Gastroesophageal sphincter (tissue), 4 donors: Measurements from ENCODE around the gene FLACC1. TPM values are rescaled to one million over a fixed set of nuclear protein-coding genes. Genes with fewer than 3 reads are reported as not detected.

Experiments used
- ATAC-seq: fragments of 150-250 bp; one replicate; pipeline ENCODE4 v1.9.1; 2016; ENCODE audit warnings: mild to moderate bottlenecking, moderate library complexity
- H3K27ac ChIP-seq, 4 donors: fragments of 200-600 bp; sonication (generic) in 3 of 4; 1 replicate in 3 of 4; 2 replicates in 1 of 4; pipeline ENCODE4 v1.5.1; 2016 to 2019
- H3K27me3 ChIP-seq: fragments of 200-600 bp; sonication (generic); one replicate; pipeline ENCODE4 v1.5.1; 2019
- H3K36me3 ChIP-seq, 2 donors: fragments of 200-600 bp; sonication (generic); one replicate each; pipeline ENCODE4 v1.5.1; 2019; ENCODE audit warnings: control low read depth in 1 of 2
- H3K4me1 ChIP-seq, 3 donors: fragments of 200-600 bp; sonication (generic); 1 replicate in 2 of 3; 2 replicates in 1 of 3; pipeline ENCODE4 v1.5.1; 2016 to 2019; ENCODE audit warnings: control low read depth in 2 of 3
- H3K4me3 ChIP-seq, 2 donors: fragments of 200-600 bp; sonication (generic); one replicate each; pipeline ENCODE4 v1.5.1; 2019; ENCODE audit warnings: mild to moderate bottlenecking in 1 of 2, moderate library complexity in 1 of 2
- H3K9me3 ChIP-seq, 3 donors: fragments of 200-600 bp; sonication (generic); one replicate each; pipeline ENCODE4 v1.5.1; 2017 to 2019; ENCODE audit warnings: control low read depth in 2 of 3
- CTCF ChIP-seq, 4 experiments: fragments of 200-600 bp in 2 of 4; fragments of 450-650 bp in 2 of 4; sonication (generic) in 1 of 4; IDR thresholded peaks; one replicate each; pipeline ENCODE4 v1.5.1; 2017 to 2019; ENCODE audit warnings: antibody characterized with exemption in 4 of 4, mild to moderate bottlenecking in 2 of 4, moderate library complexity in 2 of 4
- EP300 ChIP-seq: sonication (generic); formaldehyde crosslinking; IDR thresholded peaks from one replicate; pipeline ENCODE4 v1.6.1; 2017; ENCODE audit warnings: antibody characterized with exemption, mild to moderate bottlenecking
- POLR2A ChIP-seq, 2 donors: fragments of 450-650 bp; IDR thresholded peaks; one replicate each; pipeline ENCODE4 v1.6.1; 2017; ENCODE audit warnings: antibody characterized with exemption in 2 of 2, mild to moderate bottlenecking in 2 of 2, moderate library complexity in 1 of 2
- POLR2AphosphoS5 ChIP-seq: sonication (generic); formaldehyde crosslinking; IDR thresholded peaks from one replicate; pipeline ENCODE4 v1.6.1; 2017; ENCODE audit warnings: antibody characterized with exemption
- WGBS, 2 donors: methylation state at CpG; one replicate each; pipeline ENCODE4 v1.1.5; 2018; ENCODE audit warnings: low coverage in 1 of 2; 5-methylcytosine and 5-hydroxymethylcytosine counted together
- total RNA-seq, 4 donors: library from RNA; depleted of rRNA; stranded (reverse); fragments of >200 nt; gene quantifications; one replicate each; pipeline ENCODE4 v1.1.0, GENCODE V29; 2016

The FLACC1 gene
- total RNA-seq, 4 donors from 2014 or later: 1.1 to 3.8 (median 3.2) TPM

GRCh38 chr2:201358684-201359083 lies 1.5 kb upstream of the FLACC1 start:
- H3K9me3 ChIP-seq: no peaks in the 10 kb centered on the region
- no peaks in the 10 kb centered on the region for H3K27me3 ChIP-seq
- no peak overlapping the region for H3K4me3 ChIP-seq
- no peak for ATAC-seq
- H3K36me3 ChIP-seq: peaks cover 0 to 49% of the 10 kb centered on the region in 2 donors
- H3K4me1 ChIP-seq: peaks cover 0 to 12% (median 5%) of the 10 kb centered on the region in 3 donors
- H3K27ac ChIP-seq: no peak overlapping the region
- 93 to 100% methylated on average over 2 of the region's 7 CpGs for WGBS, 2 donors
- no peak for TF ChIP-seq CTCF (IDR thresholded peaks at IDR 0.05)
- no peak for TF ChIP-seq POLR2AphosphoS5
- TF ChIP-seq EP300: no peak
- TF ChIP-seq POLR2A (IDR thresholded peaks at IDR 0.05): no peak

- H3K27ac ChIP-seq: peak overlapping the region in 2 of 4 donors; percentile 8 to 26
- no peak overlapping the region for H3K4me3 ChIP-seq
- TF ChIP-seq EP300 (no peak), POLR2AphosphoS5 (no peak), POLR2A (IDR thresholded peaks at IDR 0.05) (no peak), CTCF (IDR thresholded peaks at IDR 0.05) (no peak)
- WGBS, 2 donors: 22 to 25% methylated on average over 1 of the region's 1 CpG
- no peaks in the 10 kb centered on the region for H3K9me3 ChIP-seq
- ATAC-seq: no peak
- peaks cover 0 to 32% of the 10 kb centered on the region in 2 donors for H3K36me3 ChIP-seq
- no peaks in the 10 kb centered on the region for H3K27me3 ChIP-seq
- peaks cover 0 to 22% (median 5%) of the 10 kb centered on the region in 3 donors for H3K4me1 ChIP-seq
Observed at GRCh38 chr2:201353116-201353515, 4.0 kb downstream of the FLACC1 start.

GRCh38 chr2:201350879-201351278 lies 6.3 kb downstream of the FLACC1 start:
- Histone ChIP-seq H3K36me3 (peaks cover 0 to 54% of the 10 kb centered on the region in 2 donors), H3K9me3 (no peaks in the 10 kb centered on the region), H3K4me3 (no peak overlapping the region), H3K27me3 (no peaks in the 10 kb centered on the region), H3K4me1 (peaks cover 0 to 13% (median 0%) of the 10 kb centered on the region in 3 donors), H3K27ac (no peak overlapping the region)
- TF ChIP-seq CTCF (IDR thresholded peaks at IDR 0.05) (no peak), POLR2AphosphoS5 (no peak), POLR2A (IDR thresholded peaks at IDR 0.05) (no peak), EP300 (no peak)
- WGBS, 2 donors: 100% methylated on average over 1 to 4 of the region's 4 CpGs
- ATAC-seq: no peak

GRCh38 chr2:201349601-201350000 lies 7.5 kb downstream of the FLACC1 start:
- H3K4me1 ChIP-seq: peaks cover 0 to 13% (median 0%) of the 10 kb centered on the region in 3 donors
- H3K9me3 ChIP-seq: no peaks in the 10 kb centered on the region
- ATAC-seq: no peak
- no peaks in the 10 kb centered on the region for H3K27me3 ChIP-seq
- H3K27ac ChIP-seq: no peak overlapping the region
- no peak overlapping the region for H3K4me3 ChIP-seq
- TF ChIP-seq POLR2AphosphoS5 (no peak), CTCF (IDR thresholded peaks at IDR 0.05) (no peak), EP300 (no peak), POLR2A (IDR thresholded peaks at IDR 0.05) (no peak)
- WGBS, 2 donors: 62 to 74% methylated on average over 3 to 4 of the region's 4 CpGs
- H3K36me3 ChIP-seq: peaks cover 0 to 66% of the 10 kb centered on the region in 2 donors

- H3K4me1 ChIP-seq: peaks cover 0 to 12% (median 0%) of the 10 kb centered on the region in 3 donors
- H3K4me3 ChIP-seq: no peak overlapping the region
- TF ChIP-seq POLR2A (IDR thresholded peaks at IDR 0.05) (no peak), CTCF (IDR thresholded peaks at IDR 0.05) (no peak), POLR2AphosphoS5 (no peak), EP300 (no peak)
- WGBS, 2 donors: 100% methylated on average over 1 of the region's 1 CpG; no CpG with 5 or more reads in 1 of the 2 donors
- no peak overlapping the region for H3K27ac ChIP-seq
- ATAC-seq: no peak
- H3K9me3 ChIP-seq: no peaks in the 10 kb centered on the region
- H3K27me3 ChIP-seq: no peaks in the 10 kb centered on the region
- peaks cover 0 to 74% of the 10 kb centered on the region in 2 donors for H3K36me3 ChIP-seq
Observed at GRCh38 chr2:201348758-201349157, 8.4 kb downstream of the FLACC1 start.
